ENCODE results near the gene AIPL1.
"Not testable (repeated sequence)": the region's sequence is repeated elsewhere in the genome, so short reads cannot be mapped to it uniquely, and the experiment has no call there.

The AIPL1 gene, protein sequence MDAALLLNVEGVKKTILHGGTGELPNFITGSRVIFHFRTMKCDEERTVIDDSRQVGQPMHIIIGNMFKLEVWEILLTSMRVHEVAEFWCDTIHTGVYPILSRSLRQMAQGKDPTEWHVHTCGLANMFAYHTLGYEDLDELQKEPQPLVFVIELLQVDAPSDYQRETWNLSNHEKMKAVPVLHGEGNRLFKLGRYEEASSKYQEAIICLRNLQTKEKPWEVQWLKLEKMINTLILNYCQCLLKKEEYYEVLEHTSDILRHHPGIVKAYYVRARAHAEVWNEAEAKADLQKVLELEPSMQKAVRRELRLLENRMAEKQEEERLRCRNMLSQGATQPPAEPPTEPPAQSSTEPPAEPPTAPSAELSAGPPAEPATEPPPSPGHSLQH

DNA sequence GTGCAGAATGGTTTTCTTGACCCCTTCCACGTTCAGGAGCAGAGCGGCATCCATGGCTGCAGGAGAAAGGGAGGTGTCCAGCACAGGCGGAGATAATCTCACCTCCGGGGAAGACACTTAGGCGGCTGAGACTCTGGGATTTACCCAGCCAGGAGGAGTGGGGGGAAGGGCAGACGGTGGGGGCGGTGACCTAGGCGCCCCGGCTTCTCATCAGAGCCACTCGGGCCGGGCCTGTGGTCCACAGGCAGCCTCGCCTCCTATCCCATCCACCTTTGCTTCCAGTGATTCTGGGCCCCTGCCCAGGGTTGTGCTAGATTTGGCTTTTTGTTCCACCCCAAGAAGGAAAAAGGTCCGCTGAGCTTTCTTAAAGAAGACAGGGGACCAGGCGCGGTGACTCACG, at the start of gene AIPL1:
AIPL1 (minus strand) TSS at position 71 of the 400 bp plus-strand sequence; CDS start at position 54, 17 bp downstream.
- DNase-seq, result no peak

GRCh38 chr17:6483507-6483906, 48.6 kb upstream of the AIPL1 start:
- no peak for DNase-seq

DNA sequence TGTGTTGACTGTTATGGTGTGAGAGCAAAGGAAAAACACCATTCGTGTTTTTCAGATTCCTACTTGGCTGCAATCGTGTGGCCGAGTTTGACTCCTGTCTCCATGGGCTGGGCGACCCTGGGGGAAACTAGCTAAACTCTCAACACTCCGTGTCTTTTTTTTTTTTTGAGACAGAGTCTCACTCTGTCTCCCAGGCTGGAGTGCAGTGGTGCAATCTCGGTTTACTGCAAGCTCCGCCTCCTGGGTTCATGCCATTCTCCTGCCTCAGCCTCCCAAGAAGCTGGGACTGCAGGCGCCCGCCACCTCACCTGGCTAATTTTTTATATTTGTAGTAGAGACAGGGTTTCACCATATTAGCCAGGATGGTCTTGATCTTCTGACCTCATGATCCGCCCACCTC, 47.9 kb upstream of the AIPL1 start:
- DNase-seq, result not testable (repeated sequence)

GRCh38 chr17:6482105-6482455, 47.2 kb upstream of the AIPL1 start:
- no peak for DNase-seq

DNA sequence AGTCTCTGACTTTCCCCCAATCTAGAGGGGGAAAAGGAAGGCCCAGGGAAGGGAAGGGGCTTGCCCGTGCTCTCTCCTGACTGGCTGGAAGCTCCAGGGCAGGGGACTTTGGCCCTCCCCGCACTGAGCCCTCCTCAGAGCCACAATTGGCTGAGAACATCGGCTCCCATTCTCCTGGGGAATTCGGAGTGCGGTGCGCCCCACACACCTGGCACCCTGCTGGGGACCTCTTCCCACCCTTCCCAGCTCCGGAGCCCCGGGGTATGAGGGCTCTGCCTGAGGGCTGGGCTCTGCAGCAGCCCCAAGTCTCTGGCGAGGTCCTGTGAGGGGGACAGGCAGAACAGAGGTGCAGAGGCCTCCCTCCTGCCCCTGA, 45.4 kb upstream of the AIPL1 start:
- DNase-seq, result no peak

- no peak for DNase-seq
Measured at GRCh38 chr17:6479622-6480302, 44.8 kb upstream of the AIPL1 start.

- DNase-seq, result no peak
Measured at GRCh38 chr17:6478486-6478885, 43.6 kb upstream of the AIPL1 start.

DNA sequence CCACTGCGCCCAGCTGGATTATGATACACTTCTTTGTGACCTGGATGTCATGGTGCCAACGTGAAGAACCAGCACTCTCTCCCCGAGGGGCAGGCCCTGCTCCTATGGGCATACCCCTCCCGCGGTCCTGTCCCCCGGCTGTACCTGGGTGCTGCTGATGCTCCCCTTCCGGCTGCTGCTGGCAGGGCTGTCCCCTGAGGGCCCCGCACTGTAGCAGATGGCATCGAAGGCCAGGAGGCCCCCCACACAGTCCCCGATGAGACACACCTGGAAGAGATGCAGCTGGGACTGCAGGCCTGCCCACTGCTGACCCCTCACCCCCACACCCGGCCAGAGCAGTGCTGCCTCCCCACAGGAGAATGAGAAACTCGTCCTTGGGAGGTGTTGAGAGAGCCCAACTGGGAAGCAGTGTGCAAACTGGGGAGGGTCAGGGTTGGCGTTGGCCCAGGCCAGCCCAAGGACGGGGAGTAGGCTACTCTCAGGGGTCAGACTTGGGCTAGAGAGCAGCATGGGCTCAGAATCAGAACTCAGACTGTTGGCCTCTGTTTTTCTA, 43.0 kb upstream of the AIPL1 start:
- no peak for DNase-seq

- no peak for DNase-seq
Measured at GRCh38 chr17:6476810-6477179, 41.9 kb upstream of the AIPL1 start.

- no peak for DNase-seq
Measured at GRCh38 chr17:6476076-6476809, 41.3 kb upstream of the AIPL1 start.

DNA sequence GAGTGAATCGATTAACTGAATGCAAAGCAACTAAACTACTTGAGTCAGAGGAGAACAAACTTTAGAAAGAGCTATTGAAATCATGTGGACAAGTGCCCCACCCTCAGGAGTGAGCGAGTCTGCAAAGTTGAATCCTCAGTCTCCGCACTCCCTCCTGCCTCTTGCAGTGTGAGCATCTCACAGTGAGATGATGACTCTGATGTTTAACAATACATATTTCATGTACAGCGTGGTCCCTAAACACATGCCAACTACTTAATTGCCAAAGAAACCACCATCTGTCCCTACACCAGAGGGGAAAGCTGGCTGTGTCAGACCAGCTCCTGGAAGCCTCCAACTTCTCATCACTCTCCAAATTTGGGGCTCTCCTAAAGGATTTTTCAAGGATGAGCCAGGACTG, 40.5 kb upstream of the AIPL1 start:
- DNase-seq, result no peak

- DNase-seq, result peak; percentile 22
Measured at GRCh38 chr17:6474906-6475305, 40.0 kb upstream of the AIPL1 start.

DNA sequence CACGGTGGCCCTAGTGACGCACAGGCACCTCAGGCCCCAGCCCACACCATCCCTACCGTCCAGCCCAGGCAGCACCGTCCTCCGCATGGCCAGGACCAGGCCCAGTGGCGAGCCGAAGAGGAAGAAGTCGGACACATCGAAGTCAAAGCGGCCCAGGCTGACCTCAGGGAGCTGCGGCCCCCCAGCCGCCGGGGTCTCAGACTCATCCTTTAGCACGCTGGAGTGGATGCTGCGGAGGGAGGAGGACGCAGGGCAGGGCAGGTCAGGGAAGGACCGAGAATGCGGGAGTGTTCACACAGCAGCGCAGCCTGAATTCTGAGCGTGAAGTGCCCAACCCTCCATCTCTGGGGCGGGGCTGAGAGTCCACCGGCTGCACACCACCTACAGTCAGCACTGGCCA, 39.5 kb upstream of the AIPL1 start:
- no peak for DNase-seq

DNA sequence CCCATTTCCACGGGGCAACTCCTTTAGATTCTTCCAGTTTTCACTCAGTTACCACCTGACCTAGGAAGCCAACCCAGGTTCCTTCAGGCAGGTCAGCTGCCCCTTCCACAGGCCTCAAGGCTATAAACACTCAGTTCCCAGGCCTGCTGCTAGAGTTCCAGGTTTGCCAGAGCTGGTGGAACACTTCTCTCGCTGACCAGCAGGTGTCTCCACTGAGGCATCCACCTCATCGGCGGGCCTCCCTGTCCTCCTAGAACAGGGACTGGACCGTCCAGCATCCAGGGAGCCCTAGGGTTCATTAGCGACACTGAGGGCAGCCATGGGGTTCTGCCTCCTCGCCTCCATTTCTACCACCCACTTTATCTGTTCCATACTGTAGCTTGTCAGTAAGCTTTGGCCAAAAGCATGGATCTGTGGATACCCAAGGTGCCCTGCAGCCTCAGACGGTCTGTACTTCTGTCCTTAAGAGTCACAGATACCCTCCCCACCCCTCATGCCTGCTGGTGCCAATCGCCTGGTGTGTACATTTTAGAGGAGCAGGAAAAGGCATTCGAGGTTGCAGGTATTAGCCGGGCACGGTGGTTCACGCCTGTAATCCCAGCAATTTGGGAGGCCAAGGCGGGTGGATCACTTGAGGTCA, 38.3 kb upstream of the AIPL1 start:
- peak; percentile 62 for DNase-seq

GRCh38 chr17:6472517-6472916, 37.6 kb upstream of the AIPL1 start:
- DNase-seq, result no peak

GRCh38 chr17:6471531-6472465, 36.9 kb upstream of the AIPL1 start:
- DNase-seq, result peak; percentile 70

- no peak for DNase-seq
Measured at GRCh38 chr17:6470751-6471521, 36.0 kb upstream of the AIPL1 start.

DNA sequence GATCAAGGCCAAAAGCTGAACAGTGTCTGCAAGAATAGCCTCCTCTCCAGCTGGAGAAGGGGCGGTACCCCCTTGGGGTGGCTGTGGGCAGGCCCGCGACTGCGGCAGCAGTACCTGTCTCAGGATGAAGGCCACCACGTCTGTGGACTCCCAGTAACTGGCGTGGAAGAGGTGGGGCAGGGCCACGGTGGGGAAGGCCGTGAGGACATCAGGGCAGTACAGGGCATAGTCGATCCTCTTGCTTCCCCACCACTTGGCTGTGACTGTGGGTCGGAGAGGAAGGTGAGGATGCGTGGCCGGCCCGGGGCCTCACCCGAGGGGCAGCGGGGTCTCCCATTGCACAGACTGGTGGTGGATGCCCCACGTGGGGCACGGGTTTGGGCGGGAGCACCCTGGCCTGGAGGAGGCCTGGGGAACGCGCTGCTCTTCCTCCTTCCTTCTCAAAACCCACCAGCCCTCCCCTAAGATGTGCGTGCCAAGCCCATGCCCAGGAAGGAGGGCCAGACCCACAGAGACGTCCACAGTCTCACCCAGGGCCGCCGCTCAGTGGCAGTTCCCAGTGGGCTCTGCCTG, 35.3 kb upstream of the AIPL1 start:
- DNase-seq, result no peak

- no peak for DNase-seq
Measured at GRCh38 chr17:6468051-6468790, 33.3 kb upstream of the AIPL1 start.

DNA sequence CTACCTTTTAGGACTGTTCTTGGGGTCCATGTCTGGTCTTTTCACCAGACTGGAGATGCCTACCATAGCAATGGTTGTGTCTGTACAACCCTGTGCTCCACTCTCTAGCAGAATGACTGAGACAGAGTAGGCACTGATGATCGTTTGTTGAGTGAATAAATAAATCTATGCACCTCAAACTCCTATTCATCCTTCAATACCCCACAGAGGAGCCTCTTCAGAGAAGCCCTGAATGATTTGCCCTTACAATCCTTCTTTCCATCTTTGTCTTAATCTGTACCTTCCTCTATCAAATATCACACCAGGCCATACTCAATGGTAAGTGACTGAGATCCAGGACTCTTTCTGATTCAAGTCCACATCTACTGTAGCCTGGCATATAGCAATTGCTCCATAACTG, 32.6 kb upstream of the AIPL1 start:
- DNase-seq, result no peak

All from fibroblast of skin of right biceps (primary cell).